NT2/D1 (cell line): ENCODE measurements around the gene AGPS.
"Not testable (repeated sequence)": the region's sequence is repeated elsewhere in the genome, so short reads cannot be mapped to it uniquely, and the experiment has no call there.

Experiments
- DNase-seq: peaks from one replicate; pipeline ENCODE4 v3.0.0-alpha.2; 2011; ENCODE audit warnings: low read depth, low spot score
- H3K27me3 ChIP-seq: 2 replicates; pipeline ENCODE4 v1.6.0; 2011; ENCODE audit warnings: mild to moderate bottlenecking; ENCODE audit not compliant: insufficient read length, insufficient read depth
- H3K36me3 ChIP-seq: 2 replicates; pipeline ENCODE4 v1.6.1; 2011; ENCODE audit warnings: mild to moderate bottlenecking, low read length, mixed read lengths; ENCODE audit not compliant: insufficient read depth, insufficient read length
- H3K4me1 ChIP-seq: 2 replicates; pipeline ENCODE4 v1.5.1; 2011; ENCODE audit not compliant: insufficient read depth, insufficient read length
- H3K4me3 ChIP-seq: 2 replicates; pipeline ENCODE4 v1.5.1; 2011; ENCODE audit warnings: low read depth; ENCODE audit not compliant: insufficient read length
- H3K9ac ChIP-seq: 2 replicates; pipeline ENCODE4 v1.6.0; 2011; ENCODE audit warnings: low read depth; ENCODE audit not compliant: insufficient read length
- H3K9me3 ChIP-seq: 2 replicates; pipeline ENCODE4 v1.5.1; 2011; ENCODE audit warnings: mild to moderate bottlenecking, low read length; ENCODE audit not compliant: insufficient read depth
- SUZ12 ChIP-seq: IDR thresholded peaks from 2 replicates; pipeline ENCODE4 v1.6.1; 2011; ENCODE audit not compliant: insufficient read length, insufficient read depth; ENCODE audit errors: extremely low read depth
- YY1 ChIP-seq: IDR thresholded peaks from 2 replicates; pipeline ENCODE4 v1.6.1; 2011; ENCODE audit not compliant: insufficient read length, insufficient read depth
- ZNF274 ChIP-seq: IDR thresholded peaks from 2 replicates; pipeline ENCODE4 v1.6.1; 2011; ENCODE audit warnings: mild to moderate bottlenecking, low read depth, low read length

The AGPS gene

GRCh38 chr2:177545143-177545542 lies 152.6 kb downstream of the AGPS start:
- peaks cover 28% of the 10 kb centered on the region for H3K9me3 ChIP-seq
- no peak overlapping the region for H3K9ac ChIP-seq
- no peak overlapping the region for H3K4me3 ChIP-seq
- no peaks in the 10 kb centered on the region for H3K27me3 ChIP-seq
- peaks cover 4% of the 10 kb centered on the region for H3K36me3 ChIP-seq
- H3K4me1 ChIP-seq: no peaks in the 10 kb centered on the region
- DNase-seq: no peak
- TF ChIP-seq ZNF274 (no peak), YY1 (no peak), SUZ12 (no peak)

GRCh38 chr2:177545981-177546585 lies 153.5 kb downstream of the AGPS start:
- Histone ChIP-seq H3K9ac (no peak overlapping the region), H3K4me3 (no peak overlapping the region), H3K9me3 (peaks cover 28% of the 10 kb centered on the region), H3K27me3 (no peaks in the 10 kb centered on the region), H3K36me3 (no peaks in the 10 kb centered on the region), H3K4me1 (no peaks in the 10 kb centered on the region)
- no peak for TF ChIP-seq ZNF274
- TF ChIP-seq SUZ12: no peak
- TF ChIP-seq YY1: no peak
- no peak for DNase-seq

GRCh38 chr2:177547122-177547521 lies 154.5 kb downstream of the AGPS start:
- no peaks in the 10 kb centered on the region for H3K27me3 ChIP-seq
- no peak for DNase-seq

GRCh38 chr2:177547772-177548171 lies 155.2 kb downstream of the AGPS start:
- Histone ChIP-seq H3K4me3 (no peak overlapping the region), H3K27me3 (no peaks in the 10 kb centered on the region), H3K9me3 (peaks cover 34% of the 10 kb centered on the region), H3K36me3 (no peaks in the 10 kb centered on the region), H3K4me1 (no peaks in the 10 kb centered on the region), H3K9ac (no peak overlapping the region)
- no peak for TF ChIP-seq YY1
- DNase-seq: no peak

More at GRCh38 chr2:177547122-177547521, 154.5 kb downstream of the AGPS start:
- Histone ChIP-seq H3K4me1 (no peaks in the 10 kb centered on the region), H3K4me3 (no peak overlapping the region), H3K36me3 (no peaks in the 10 kb centered on the region), H3K9me3 (peaks cover 34% of the 10 kb centered on the region), H3K9ac (no peak overlapping the region)
- TF ChIP-seq YY1 (no peak), ZNF274 (no peak), SUZ12 (no peak)

- Histone ChIP-seq H3K36me3 (no peaks in the 10 kb centered on the region), H3K4me1 (no peaks in the 10 kb centered on the region), H3K9me3 (peaks cover 34% of the 10 kb centered on the region), H3K9ac (no peak overlapping the region), H3K4me3 (no peak overlapping the region), H3K27me3 (no peaks in the 10 kb centered on the region)
- DNase-seq: no peak
- TF ChIP-seq SUZ12 (no peak), YY1 (no peak), ZNF274 (no peak)
Observed at GRCh38 chr2:177548636-177549035, 156.1 kb downstream of the AGPS start.

- H3K27me3 ChIP-seq: no peaks in the 10 kb centered on the region
- H3K4me1 ChIP-seq: no peaks in the 10 kb centered on the region
- TF ChIP-seq ZNF274: no peak
- TF ChIP-seq SUZ12: no peak
- TF ChIP-seq YY1: no peak
- DNase-seq: no peak
- no peaks in the 10 kb centered on the region for H3K36me3 ChIP-seq
- no peak overlapping the region for H3K9ac ChIP-seq
- no peak overlapping the region for H3K4me3 ChIP-seq
- H3K9me3 ChIP-seq: peaks cover 34% of the 10 kb centered on the region
Observed at GRCh38 chr2:177549171-177549570, 156.6 kb downstream of the AGPS start.

- no peak for DNase-seq
- peaks cover 25% of the 10 kb centered on the region for H3K9me3 ChIP-seq
- H3K27me3 ChIP-seq: no peaks in the 10 kb centered on the region
- H3K9ac ChIP-seq: no peak overlapping the region
- no peaks in the 10 kb centered on the region for H3K36me3 ChIP-seq
- H3K4me3 ChIP-seq: no peak overlapping the region
- TF ChIP-seq YY1 (no peak), ZNF274 (no peak), SUZ12 (no peak)
- no peaks in the 10 kb centered on the region for H3K4me1 ChIP-seq
Observed at GRCh38 chr2:177550264-177551200, 158.0 kb downstream of the AGPS start.

- not testable (repeated sequence) for H3K9ac ChIP-seq, H3K27me3 ChIP-seq, DNase-seq, H3K4me1 ChIP-seq, H3K4me3 ChIP-seq, H3K36me3 ChIP-seq
- peaks cover 17% of the 10 kb centered on the region for H3K9me3 ChIP-seq
Observed at GRCh38 chr2:177551360-177551759, 158.8 kb downstream of the AGPS start.
